Stimulated activated CD8-positive, alpha-beta memory T cell treated with anti-CD3 and anti-CD28 coated beads, Interleukin-15, amount 100 ng/mL, for 4 hours (primary cell): ENCODE results near the gene SLC25A51.

ENCODE experiments used
- DNase-seq, 2 donors: peaks; one replicate each; pipeline ENCODE4 v3.0.0-alpha.2; 2020; ENCODE audit warnings: low read depth in 2 of 2

The SLC25A51 gene

DNA sequence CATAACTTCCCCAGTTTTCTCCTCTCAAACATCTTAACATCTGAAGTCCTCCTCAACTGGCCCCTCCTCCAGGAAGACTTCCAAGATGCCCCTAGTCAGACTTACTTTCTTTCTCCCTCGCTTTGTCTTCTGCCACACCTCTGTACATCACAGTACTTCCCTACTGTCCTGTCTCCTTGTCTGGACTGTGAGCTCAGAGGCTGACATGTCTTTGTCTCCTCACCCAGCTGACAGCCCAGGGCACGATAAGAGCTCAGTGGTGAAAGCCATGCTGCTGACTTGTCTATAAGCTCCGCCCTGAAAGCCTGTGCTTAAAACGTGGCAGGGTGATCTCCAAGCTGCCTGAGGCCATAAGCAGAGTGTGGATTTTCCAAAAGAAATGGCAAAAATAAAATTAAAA is 33.0 kb upstream of the SLC25A51 start:
- no peak for DNase-seq

DNA sequence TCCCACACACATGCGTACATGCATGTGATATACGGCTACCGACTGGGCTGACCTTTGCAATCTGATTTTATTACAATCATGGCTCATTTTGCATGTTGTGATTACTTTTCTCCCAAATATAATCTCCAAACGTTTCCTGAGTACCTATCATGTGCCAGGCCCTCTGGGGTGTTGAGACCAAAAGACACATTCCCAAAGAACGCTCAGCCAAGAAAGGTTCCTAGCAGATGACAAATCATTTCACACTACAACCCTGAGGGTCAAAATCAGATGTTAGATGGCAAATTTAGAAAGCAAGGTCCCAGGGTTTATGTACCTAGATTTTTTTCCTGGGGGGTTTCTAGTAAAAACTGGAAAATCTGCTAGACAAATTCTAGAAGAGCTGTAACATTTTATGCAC is 32.4 kb upstream of the SLC25A51 start:
- no peak for DNase-seq

DNA sequence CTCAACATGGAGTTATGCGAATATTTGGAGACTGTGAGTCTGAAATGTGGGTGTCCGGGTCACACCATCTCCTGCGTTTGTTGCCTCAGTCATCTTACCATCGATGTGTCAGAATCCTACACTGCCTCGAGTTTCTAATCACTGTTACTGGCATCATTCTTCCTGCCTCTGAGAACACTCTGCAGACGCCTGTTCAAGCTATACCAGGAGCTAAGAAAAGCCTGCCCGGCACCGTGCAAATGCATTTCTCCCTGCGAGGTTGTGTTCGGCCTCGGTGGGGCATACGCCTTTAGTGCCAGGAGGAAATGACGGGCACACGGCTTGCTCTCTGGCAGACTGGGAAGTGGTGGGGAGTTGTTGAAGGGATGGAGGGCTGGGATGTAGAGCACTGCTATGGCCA is 31.2 kb upstream of the SLC25A51 start:
- DNase-seq, result no peak

DNA sequence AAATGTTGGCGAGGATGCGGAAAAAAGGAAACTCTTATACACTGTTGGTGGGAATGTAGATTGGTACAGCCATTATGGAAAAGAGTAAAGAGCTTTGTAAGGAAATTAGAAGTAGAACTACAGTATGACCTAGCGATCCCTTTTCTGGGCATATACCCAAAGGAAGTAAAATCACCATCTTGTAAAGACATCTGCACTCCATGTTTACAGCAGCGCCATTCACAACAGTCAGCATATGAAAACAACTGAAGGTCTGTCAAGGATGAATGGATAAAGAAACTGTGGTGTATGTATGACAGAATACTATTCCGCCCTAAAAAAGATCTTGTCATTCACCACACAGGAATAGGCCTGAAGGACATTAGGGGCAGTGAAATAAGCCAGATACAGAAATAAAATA is 27.7 kb upstream of the SLC25A51 start:
- no peak for DNase-seq

DNA sequence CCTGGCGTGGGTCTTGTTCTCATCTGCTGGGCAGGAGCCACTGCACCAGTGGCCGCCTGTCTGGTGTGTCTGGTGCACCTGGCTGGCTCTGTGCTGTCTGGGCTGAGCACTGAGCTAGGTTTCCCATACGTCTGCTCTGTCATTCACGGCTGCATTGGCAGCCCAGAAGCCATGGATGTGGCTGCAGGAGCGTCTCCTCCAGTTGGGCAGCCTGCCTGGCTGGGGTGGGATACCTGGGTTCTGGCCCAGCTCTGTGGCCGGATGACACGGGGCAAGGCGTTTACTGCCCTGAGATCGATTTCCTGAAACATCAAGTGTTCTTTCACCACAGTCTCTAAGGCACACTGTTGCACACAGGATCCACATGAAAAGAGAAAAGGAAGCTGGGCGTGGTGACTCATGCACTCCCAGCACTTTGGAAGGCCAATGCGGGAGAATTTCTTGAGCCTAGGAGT is 25.5 kb upstream of the SLC25A51 start:
- no peak for DNase-seq

DNA sequence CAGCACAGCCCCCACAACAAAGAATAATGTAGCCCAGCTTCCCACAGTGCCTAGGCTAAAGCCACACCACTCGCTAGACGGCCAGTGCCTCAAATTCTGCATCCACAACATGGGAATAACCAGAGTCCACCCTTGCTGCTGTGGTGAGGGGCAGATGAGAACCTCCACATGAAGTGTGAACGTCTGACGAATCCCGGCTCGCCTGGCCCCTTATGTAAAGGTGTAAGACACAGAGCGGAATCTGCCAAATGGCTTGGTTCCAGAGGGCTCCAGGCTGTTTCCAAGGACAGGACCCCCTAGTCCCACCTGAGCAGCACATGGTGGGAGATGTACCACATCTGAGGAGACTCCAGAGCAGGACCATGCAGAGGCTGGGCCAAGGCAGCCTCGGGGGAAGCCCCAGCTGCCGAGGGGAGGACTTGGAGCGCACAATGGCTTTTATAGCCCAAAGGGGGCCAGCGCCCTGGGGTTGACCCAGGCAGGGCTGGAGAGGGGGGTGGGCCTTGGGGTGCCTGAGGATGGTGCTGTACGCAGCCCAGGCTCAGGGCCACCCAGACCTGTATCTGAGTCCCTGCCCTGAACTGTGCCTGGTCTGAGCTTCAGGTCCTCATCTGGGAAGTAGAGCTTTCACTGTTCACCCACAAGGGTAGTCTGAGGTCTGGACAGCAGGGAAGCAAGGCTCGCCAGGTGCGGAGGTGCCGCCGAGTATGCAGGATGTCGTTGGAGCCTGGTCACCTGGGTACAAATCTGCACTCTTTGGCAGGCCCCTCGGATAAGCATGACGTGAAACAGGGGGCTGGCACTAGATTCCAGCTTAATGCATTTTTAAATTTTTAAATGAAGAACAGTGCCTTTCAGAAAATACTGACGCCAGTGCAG is 24.9 kb upstream of the SLC25A51 start:
- no peak for DNase-seq

DNA sequence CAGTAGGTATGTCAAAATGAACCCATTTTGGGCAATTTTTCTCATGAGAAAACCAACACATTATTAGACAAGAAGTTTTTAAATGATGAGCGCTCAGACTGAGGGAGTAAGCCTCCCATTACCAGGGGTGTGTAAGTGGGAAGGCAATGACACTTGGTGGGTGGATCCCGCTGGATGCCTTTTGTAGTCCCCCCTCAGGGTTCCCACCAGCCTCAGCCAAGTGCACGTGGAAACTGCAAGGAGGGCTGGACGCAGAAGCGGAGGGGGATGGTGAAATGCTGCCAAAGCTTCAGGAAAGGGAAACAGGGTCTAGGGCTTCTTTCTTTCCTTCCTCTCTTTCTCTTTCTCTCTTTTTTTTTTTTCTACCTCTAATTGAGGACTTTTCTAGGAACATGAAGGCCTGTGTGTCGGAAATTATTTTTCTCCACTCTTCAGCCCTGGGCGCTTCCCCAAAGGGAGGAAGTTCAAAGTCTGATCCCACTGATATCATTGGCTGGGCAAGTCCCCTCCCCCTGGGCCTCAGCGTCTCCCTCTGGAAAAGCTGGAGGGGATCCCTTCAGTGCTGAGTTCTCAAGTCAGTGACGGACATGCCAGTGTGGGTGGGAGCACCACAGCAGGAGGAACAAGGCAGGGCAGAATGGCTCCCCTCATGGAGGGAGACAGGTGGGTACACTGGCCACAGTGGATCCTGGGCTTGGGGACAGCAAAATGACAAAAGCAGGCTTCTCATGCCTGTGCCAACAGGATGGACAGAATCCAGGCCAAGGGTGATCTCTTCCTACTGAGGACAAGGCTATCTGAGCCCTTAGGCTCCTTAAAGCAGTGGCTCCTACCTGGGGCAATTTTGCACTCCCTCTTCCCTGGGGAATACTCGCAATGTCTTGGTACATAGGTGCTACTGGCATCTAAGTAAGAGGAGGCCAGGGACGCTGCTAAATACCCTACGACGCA is 23.9 kb upstream of the SLC25A51 start:
- DNase-seq, result no peak

DNA sequence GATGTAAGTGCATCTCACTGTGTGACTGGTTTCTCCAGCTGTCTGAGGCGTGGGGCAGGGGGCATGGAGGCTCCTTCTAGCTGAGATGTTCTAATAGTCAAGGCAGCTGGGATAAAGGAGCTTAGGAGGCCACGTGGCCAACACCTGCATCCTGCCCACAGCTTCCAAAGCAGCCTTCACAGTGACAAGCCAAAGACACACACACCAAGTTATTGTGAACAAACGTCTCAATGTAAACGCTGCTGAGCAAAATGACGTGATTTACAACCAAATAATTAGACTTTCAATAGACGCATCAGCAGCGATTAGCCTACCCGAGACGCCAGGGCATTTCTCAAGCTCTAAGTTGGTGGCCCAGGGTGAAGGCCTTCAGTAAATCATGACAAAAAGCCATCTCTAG is 23.2 kb upstream of the SLC25A51 start:
- no peak for DNase-seq

DNA sequence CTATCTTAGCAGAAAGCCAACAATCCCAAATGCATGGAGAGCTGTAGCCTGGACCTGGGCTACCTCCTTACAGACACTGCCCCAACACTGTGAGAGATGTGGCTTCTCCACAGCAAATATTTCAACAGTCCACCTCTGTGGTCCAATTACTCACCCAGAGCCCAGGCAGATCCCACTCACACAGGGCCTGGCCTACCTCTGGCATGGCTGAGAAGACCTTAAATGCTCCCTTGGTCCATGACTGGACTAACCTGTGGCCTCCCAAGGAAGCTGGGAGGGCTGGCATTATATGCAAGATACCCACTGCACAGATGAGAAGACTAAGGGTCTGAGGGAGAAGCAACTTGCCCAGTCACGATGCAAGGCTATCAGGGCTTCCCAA is 22.8 kb upstream of the SLC25A51 start:
- no peak for DNase-seq

DNA sequence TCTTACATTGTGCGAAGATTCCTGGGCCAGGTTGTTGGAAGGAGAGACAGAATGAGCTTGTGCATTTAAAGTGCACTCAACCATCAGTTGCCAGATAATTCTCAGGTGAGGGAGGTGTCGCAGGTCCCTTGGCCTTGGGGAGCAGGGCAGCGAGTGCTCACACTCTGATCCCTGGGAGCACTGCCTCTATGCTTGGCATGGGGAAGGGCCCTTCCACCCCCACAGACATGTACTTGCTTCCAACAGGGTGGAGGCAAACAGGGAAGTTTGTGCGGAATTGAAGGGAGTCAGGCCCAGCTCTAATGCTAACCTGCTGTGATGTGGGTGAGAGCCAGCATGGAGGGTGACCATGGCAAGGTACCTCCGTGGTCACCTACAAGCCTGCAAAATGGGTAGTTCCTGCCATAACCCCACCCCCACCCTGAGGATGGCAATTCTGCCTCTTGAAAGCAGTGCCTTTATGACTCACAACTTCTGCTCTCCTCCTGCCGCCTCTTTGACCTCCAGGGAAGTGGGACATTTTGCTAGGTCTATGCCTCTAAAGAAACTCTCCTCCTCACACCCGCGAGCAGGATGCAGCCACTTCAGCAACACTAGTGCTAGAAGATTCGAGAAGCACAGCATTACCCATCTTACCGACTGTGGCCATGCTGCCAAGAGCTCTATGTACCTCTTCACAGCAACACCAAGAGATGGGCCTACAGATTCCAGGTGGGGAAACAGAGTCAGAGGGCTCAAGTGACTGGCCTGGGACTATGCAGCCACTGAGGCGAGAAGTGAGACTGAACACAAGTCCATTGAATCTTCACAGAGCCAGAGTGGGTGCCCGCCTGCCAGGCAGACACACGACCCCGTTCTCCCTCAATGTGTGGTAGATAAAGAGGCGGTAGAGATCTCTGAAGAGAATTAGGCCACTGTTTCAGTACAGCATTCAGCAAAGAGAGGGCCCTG is 22.1 kb upstream of the SLC25A51 start:
- DNase-seq, result no peak

DNA sequence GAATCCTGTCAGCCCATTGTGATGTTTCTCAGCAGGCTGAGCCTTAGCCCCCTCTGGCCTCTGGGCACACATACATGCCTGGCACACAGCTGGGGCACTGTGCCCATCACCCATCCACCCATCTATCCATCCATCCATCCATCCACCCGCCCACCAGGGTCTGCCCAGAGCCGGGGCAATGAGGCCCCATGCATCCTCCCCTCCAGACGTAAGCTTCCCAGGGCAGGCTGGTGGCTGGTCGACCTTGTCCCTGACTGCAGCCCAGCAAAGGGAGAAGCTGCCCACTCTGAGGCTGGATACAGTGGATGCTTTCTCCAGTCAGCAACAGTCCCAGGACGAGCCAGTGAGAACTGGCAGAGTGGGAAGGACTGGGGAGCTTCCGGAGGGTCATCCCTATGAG is 21.1 kb upstream of the SLC25A51 start:
- no peak for DNase-seq

DNA sequence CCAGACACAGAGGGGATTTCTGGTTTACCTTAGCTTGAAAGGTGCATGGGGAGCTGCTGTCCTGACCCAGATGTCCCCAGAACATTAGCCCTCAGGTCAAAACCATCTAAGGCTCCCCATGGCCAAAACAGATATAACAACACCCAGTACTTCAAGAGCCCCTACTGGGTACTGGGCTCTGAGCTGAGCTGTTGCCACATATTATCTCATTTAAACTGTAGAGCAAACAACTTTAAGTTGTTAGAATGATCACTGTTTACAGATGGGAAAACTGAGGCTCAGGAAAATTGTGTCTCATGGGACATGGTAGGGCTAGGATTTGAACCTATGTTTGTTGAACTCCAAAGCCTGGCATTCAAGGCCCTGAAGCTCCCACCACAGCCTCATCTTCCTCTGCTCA is 20.6 kb upstream of the SLC25A51 start:
- no peak for DNase-seq

DNA sequence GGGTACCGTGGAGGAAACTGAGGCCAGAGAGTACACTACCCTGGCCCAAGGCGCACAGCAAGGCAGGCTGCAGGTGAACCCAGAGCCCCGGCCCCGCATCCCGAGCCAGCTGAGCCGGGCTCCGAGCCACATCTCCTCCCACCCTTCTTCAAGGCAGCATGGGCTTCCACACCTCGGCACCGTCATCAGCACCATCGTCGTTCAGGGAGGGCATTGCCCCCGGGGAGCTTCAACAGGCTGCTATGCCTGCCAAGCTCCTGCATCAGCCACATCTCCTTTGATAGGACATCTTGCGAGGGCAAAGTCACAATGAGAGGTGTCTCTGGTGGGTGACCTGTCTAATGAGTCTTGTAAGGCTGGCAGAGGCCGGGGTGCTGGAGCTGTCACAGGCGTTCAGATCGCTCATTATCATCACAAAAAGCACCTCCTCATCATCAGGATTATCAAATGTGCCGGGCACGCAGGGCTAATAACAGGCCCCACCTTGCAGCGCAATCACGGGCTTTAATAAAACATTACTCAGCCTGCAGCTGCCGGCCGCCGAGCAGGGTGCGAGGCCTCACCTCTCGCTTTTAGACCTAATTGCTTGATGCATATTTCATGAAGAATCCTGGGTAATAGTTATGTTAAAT is 20.0 kb upstream of the SLC25A51 start:
- DNase-seq, result no peak

DNA sequence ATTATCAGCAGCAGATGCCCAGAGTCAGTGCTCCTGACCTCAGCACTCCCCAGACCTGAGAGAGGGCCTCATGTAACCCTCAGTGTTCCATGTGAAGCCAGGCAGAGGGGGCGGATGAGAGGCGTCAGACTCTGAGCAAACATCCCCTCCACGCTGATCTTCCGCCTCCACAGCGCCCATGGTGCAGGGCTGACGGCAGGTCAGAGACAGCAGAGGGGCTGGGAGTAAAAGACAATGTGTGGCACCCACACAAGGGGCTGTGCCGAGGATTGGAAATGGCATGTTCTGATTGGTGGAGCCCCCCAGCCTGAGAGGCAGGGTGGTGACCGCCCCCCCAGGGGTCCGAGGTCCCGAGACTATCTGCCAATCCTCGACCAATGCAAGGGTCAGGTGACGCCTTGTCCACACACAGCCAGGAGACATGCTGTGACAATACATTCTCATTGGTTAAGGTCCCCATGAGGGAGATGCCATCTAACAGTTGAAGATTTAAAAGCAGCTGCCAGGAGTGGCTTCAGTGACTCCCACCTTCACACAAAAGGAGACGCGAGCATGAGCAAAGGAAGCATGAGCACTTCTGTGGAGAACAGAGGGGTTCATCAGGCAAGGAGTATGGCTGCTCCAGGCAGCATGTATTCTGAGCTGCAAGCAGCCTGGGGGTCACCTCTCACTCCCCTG is 19.3 kb upstream of the SLC25A51 start:
- DNase-seq, result no peak

DNA sequence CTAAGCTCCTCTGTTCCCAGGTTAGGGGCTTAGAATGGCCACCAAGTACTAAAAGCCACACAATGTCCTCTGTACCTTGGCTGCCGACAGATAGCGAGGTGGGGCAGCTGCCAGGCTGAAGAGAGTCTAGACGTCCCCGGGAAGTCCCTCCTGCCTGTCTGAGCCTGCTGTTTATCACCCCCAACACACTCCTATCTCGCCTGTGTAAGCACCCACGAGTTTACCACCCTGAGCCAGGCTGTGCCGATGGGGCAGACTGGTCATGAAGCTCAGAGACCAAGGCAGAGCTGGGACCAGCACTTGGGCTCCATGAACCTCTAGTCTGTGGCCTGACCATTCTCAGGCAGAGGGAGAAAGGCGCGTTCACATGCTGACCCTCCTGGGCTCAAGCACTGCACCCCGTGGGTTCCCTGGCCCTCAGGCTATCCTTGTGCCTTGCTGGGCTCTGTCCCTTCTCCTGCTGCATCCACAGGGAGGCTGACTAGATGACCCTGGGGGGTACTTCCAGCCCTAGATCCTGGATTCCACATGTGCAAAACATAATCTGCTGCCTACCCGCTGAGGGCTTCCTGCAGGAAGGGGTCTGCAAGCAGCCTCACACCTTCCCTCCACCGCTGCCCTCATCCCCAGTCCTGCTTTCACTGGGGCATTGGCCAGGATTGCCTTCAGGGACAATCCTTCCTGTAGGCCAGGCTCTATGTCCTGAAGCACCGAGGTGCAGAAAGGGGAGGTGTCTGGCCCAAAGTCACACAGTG is 18.6 kb upstream of the SLC25A51 start:
- no peak for DNase-seq

DNA sequence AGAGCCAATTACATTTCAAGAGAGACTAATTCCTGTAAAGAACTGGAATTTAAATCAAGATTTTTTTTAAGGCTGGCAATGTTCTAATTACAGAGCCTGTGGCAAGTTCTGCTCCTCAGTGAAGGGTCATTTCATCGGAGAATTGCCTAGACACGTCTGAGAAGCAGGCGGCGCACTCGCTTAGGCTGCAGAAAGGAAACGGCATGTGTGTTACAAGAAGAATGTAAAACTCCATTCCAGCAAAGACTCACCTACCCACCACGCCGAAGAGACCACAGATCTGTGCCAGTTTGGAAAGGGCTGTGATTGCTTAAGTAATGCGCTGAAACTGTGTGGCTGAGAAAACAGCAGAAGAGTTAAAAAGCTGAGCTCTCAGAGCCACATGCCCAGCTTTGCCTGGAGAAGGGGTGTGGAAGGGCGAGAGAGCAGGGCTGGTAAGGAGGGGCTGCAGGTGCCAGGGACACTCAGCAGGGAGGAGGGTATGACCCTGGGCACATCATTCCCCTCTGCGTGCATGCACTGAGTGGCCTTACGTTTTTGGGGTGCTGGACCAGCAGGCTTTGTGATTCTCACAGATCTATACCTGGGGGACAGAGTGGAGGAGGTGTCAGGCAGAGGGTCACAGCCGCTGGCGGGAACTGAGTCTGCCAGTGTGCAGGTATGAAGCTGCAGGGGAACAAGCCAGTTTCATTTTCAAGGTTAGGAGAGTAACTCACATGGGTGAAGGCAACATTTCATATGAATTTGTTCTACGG is 17.8 kb upstream of the SLC25A51 start:
- no peak for DNase-seq

DNA sequence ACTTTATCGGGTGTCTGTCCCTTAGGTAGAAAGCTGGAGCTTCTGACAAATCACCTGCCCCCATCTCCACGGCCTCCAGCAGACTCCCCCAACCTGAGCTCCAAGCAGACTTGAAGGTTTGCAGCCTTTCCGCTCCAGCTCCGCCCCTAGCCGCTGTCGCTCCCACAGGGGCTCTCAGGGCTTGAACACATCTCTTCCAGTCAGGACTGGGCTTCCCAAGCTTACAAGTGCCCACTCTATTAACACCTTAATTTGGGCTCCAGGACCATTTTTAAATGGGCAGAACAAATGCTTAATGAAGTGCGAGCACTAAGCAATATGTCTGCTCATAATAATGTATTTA is 17.2 kb upstream of the SLC25A51 start:
- no peak for DNase-seq

DNA sequence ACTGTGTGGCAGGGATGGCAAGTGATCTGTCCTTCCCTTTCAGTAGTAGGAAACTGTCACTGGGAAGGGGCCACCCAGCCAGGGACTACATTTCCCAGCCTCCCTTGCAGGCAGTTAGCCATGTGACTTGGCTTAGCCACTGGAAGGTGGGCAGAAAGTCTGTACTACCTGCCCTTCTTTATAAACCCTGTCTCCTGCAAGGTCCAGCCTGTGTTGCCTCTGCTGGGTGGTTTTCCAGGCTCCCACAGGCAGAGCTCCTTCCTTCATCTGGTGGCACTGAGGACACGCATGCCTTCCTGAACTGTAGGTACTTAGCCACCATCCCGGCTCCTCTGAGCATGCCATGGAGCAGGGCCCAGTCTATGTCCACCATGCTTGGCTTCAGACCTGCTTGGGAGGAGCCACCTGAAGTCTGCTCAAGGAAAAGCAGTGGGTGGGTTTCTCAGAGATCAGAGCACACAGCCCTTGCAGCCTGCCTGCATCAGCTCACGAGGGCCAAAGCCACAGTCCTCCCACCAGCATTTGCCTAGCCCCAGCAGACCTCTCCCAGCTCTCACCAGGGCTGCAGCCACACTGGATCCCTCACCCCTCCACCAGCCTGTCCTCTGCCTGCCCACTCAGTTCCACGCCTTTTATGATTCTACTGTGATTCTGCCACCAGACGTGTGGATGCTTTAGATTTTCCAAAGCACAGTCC is 16.7 kb upstream of the SLC25A51 start:
- no peak for DNase-seq

DNA sequence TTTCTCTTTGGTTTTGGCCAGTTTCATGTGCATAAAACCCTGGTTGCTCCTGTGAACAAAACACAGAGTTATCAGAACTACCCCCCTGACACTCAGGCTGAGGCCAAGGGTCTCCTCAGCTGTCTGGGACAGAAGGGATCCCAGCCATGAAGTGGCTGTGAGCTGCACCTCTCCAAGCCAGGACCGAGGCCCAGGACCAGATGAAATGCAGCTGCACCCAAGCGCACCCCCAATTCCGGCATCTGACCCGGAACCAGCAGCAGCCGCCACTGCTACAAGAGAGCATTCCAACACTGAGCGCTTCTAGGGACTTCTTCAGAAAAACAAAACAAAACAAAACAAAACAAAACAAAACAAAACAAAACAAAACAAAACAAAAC is 16.0 kb upstream of the SLC25A51 start:
- DNase-seq, result no peak
